Measurements from ENCODE around the gene NCKAP5.

NCKAP5 gene

GRCh38 chr2:132936261-132936660 is 632.0 kb downstream of the NCKAP5 start:
- no peak for DNase-seq
- no peak for TF ChIP-seq CTCF (IDR thresholded peaks at IDR 0.05; ENCODE audit: low read depth, low read length)
- H3K36me3 ChIP-seq: no peaks in the 10 kb centered on the region

DNA sequence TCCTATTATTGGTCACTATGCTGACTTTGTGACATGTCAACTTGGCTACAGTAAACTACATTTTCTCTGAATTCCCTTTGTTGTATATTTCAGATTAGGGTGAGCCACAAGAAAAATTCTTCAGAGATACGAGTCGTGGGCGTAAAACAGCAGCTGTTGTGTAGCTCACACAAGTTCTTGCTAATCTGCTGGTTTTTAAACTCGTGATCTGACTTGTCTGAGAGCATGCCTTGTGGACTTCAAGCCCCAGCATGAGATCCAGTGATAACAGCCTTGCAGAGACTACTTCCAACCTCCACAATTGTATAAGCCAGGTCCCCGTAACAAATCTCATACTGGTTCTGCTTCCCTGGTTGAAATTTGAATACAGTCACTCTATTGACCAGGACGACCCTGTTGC is 638.5 kb downstream of the NCKAP5 start:
- no peak for DNase-seq
- no peak for TF ChIP-seq CTCF (IDR thresholded peaks at IDR 0.05; ENCODE audit: low read depth, low read length)

More at GRCh38 chr2:132936261-132936660, 632.0 kb downstream of the NCKAP5 start:
- no peaks in the 10 kb centered on the region for H3K4me1 ChIP-seq
- H3K9me3 ChIP-seq: no peaks in the 10 kb centered on the region
- no peaks in the 10 kb centered on the region for H3K27me3 ChIP-seq
- H3K4me3 ChIP-seq (ENCODE audit: low read depth, low read length): no peak overlapping the region

DNA sequence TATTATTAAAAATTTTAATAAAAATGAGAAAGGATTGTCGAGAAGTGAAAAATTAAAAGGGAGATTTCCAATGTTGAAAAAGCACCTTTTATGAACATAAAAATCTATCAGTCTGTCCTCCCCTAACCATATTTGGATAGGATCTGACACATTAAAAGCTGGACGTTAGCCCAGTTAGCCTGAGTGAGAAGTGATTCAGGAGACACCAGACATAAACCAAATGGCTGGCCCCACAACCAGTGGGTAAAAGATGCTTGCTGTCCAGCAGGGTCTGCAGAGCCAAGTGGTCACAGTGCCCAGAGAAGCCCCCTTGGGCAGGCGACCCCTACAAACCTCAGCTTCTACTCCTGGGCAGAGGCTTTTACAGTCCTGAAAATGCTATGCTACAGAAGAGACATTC is 644.5 kb downstream of the NCKAP5 start:
- H3K36me3 ChIP-seq: no peaks in the 10 kb centered on the region
- H3K4me3 ChIP-seq (ENCODE audit: low read depth, low read length): no peak overlapping the region
- H3K27me3 ChIP-seq: no peaks in the 10 kb centered on the region
- no peaks in the 10 kb centered on the region for H3K4me1 ChIP-seq
- H3K9me3 ChIP-seq: no peaks in the 10 kb centered on the region
- TF ChIP-seq CTCF (IDR thresholded peaks at IDR 0.05; ENCODE audit: low read depth, low read length): no peak
- DNase-seq: peak; percentile 3

More for the DNA sequence above, 638.5 kb downstream of the NCKAP5 start:
- H3K27me3 ChIP-seq: no peaks in the 10 kb centered on the region
- no peaks in the 10 kb centered on the region for H3K4me1 ChIP-seq
- no peak overlapping the region for H3K4me3 ChIP-seq (ENCODE audit: low read depth, low read length)
- no peaks in the 10 kb centered on the region for H3K36me3 ChIP-seq
- no peaks in the 10 kb centered on the region for H3K9me3 ChIP-seq

DNA sequence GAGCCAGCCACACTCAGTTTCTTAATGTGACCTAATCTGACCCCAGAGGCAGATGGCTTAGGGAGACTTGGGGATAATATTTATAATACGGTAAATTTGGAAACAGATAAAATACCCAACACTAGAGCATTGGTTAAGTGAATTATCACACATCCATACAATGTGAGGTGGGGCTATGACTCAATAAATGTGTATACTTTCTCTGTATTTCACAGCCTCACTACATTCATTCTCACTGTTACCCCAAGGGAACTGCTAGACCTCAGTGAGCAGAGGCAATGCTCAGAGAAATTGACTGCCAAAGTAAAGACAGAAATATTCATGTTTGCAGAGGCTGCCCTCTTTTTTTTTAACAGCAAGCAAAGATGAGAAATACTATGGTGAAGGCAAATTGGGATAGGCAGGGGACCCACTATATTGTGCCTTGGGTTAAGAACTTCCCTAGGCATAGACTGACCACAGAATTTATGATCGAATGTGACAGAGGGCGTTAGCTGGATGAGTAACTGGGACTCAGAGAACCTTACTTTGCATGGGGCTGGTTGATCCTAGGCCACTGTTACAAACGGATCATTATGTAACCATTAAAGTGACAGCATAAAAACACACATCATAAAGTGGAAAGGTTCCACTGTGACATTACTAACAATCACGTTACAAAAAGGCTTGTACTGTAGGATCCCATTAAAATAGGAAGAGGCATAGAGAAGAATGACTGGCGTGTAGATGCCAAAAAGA is 652.3 kb downstream of the NCKAP5 start:
- H3K9me3 ChIP-seq: no peaks in the 10 kb centered on the region
- TF ChIP-seq CTCF (IDR thresholded peaks at IDR 0.05; ENCODE audit: low read depth, low read length): no peak
- no peaks in the 10 kb centered on the region for H3K27me3 ChIP-seq
- no peaks in the 10 kb centered on the region for H3K36me3 ChIP-seq
- no peak overlapping the region for H3K4me3 ChIP-seq (ENCODE audit: low read depth, low read length)
- no peaks in the 10 kb centered on the region for H3K4me1 ChIP-seq
- no peak for DNase-seq

DNA sequence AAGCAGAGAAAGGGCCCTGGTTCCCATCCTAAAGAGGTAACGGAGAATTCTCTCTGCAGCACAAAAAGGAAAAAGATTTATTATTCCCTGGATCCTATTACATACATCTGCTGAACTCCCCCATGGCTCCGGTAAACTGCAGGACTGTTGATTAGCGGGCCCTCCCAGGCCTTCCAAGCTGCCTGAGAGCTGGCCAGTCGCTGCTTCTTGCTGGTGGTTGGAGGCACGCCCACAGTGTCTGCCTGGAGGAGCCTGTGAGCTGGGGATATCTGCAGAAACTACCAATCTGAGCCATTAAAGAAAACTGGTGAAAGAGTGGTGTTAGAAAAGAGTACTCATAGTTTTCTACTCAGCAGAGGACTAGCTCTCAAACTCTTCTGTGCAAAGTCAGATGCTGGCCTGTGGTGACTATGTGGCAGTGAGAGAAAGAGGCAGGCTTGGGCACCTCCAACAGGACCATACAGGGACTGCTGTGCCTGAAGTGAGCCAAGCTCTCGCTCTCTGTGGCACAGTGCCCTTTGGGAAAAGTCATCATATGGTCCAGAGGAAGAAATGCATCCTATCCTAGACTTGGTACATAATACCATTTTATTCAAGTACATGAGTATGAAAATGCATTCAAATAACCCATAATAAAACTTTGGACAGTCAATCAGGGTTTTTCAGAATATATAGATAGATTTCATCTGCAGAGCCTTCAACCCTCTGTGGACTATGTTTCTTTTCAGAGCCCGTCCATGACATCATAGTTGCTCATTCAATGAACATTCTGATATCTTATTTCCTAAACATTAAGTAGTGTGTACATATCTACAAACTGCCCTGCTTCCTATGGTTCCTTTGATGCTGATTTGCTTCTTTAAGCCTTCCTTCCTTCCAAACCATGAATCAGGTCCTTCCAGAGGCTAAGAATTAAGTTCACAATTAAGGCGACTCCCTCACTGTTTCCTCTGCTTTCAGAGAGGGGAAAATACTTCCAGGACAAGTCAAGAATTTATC is 656.2 kb downstream of the NCKAP5 start:
- H3K4me1 ChIP-seq: no peaks in the 10 kb centered on the region
- DNase-seq: peak; percentile 22
- H3K27me3 ChIP-seq: no peaks in the 10 kb centered on the region
- H3K9me3 ChIP-seq: no peaks in the 10 kb centered on the region
- peak; percentile 12; the same call in 1 of the 2 replicates for TF ChIP-seq CTCF (IDR thresholded peaks at IDR 0.05; ENCODE audit: low read depth, low read length)
- no peak overlapping the region for H3K4me3 ChIP-seq (ENCODE audit: low read depth, low read length)
- H3K36me3 ChIP-seq: no peaks in the 10 kb centered on the region

Measured in BE2C (cell line).